GM12878 (cell line): Measurements from ENCODE around the gene SAP25. TPM values are rescaled to one million over a fixed set of nuclear protein-coding genes. Genes with fewer than 3 reads are reported as not detected.
A peak's percentile ranks its signal among the peaks of the same experiment; 100 is the strongest.

ENCODE experiments used
- EP300 ChIP-seq, 2 experiments: fragments of 150-350 bp in 1 of 2; IDR thresholded peaks; 2 replicates each; pipeline ENCODE4 v1.6.1; 2011 to 2012; ENCODE audit warnings: low read depth in 2 of 2, low read length in 2 of 2, borderline replicate concordance in 1 of 2, improper control_type of control experiment in 1 of 2, inconsistent platforms in 1 of 2; ENCODE audit not compliant: control insufficient read depth in 1 of 2
- FOS ChIP-seq: IDR thresholded peaks from 3 replicates; pipeline ENCODE4 v1.6.1; 2011; ENCODE audit warnings: borderline replicate concordance; ENCODE audit not compliant: insufficient read length; ENCODE audit errors: extremely low read depth
- HDAC2 ChIP-seq: fragments of 200-600 bp; sonication (generic); IDR thresholded peaks from 2 replicates; pipeline ENCODE4 v1.6.1; 2017
- HDGF ChIP-seq: fragments of 450-650 bp; IDR thresholded peaks from 2 replicates; pipeline ENCODE4 v1.6.1; 2016; ENCODE audit warnings: antibody characterized with exemption
- KAT2A ChIP-seq: conservative IDR thresholded peaks from 2 replicates; pipeline ENCODE4 v1.6.1; 2011; ENCODE audit warnings: low read depth, low read length; ENCODE audit not compliant: control insufficient read depth
- MTA3 ChIP-seq: IDR thresholded peaks from 2 replicates; pipeline ENCODE4 v1.6.1; 2012; ENCODE audit warnings: low read length, inconsistent platforms, borderline replicate concordance
- NFXL1 ChIP-seq: fragments of 450-650 bp; IDR thresholded peaks from 2 replicates; pipeline ENCODE4 v1.6.1; 2017; ENCODE audit warnings: antibody characterized with exemption, mild to moderate bottlenecking, borderline replicate concordance
- TARDBP ChIP-seq: IDR thresholded peaks from 2 replicates; pipeline ENCODE4 v1.6.1; 2016; ENCODE audit warnings: borderline replicate concordance
- ZSCAN29 ChIP-seq: fragments of 450-650 bp; IDR thresholded peaks from 2 replicates; pipeline ENCODE4 v1.6.1; 2017; ENCODE audit warnings: mild to moderate bottlenecking, moderate library complexity
- polyA plus RNA-seq, 11 experiments: library from polyadenylated mRNA; depleted of rRNA in 4 of 11; unstranded in 6 of 11; stranded (reverse) in 5 of 11; fragments of >200 nt; fragmentation: Nextera tagmentation in 4 of 11; fragmentation: Illumina TruSeq in 1 of 11; extraction: Ambion mirVana in 4 of 11; extraction: Trizol in 1 of 11; gene quantifications; 1 replicate in 1 of 11; 2 replicates in 10 of 11; pipeline versions ENCODE4 v1.2.1 to v1.2.3, GENCODE V29; 2011 to 2016; ENCODE audit warnings: inconsistent platforms in 2 of 11, missing spikeins in 2 of 11, low read depth in 1 of 11
- total RNA-seq, 4 experiments: library from RNA; depleted of rRNA in 3 of 4; stranded (reverse); fragments of >200 nt in 3 of 4; fragmentation: Illumina TruSeq in 1 of 4; extraction: Trizol in 1 of 4; gene quantifications; 2 replicates each; pipeline versions ENCODE4 v1.2.1 to v1.2.3, GENCODE V29; 2013 to 2021
- TF ChIP-seq, protein P1 (sequence below): fragments of 450-650 bp; IDR thresholded peaks from 2 replicates; pipeline ENCODE4 v1.6.1; 2017; ENCODE audit warnings: antibody characterized with exemption, mild to moderate bottlenecking, moderate library complexity

SAP25 gene
- total and polyA plus RNA-seq, 10 of the 15 experiments (the other 5 are each of a cell fraction or from before 2014, with no cell fraction given), result 0.14 to 8.6 (median 1.1) TPM

DNA sequence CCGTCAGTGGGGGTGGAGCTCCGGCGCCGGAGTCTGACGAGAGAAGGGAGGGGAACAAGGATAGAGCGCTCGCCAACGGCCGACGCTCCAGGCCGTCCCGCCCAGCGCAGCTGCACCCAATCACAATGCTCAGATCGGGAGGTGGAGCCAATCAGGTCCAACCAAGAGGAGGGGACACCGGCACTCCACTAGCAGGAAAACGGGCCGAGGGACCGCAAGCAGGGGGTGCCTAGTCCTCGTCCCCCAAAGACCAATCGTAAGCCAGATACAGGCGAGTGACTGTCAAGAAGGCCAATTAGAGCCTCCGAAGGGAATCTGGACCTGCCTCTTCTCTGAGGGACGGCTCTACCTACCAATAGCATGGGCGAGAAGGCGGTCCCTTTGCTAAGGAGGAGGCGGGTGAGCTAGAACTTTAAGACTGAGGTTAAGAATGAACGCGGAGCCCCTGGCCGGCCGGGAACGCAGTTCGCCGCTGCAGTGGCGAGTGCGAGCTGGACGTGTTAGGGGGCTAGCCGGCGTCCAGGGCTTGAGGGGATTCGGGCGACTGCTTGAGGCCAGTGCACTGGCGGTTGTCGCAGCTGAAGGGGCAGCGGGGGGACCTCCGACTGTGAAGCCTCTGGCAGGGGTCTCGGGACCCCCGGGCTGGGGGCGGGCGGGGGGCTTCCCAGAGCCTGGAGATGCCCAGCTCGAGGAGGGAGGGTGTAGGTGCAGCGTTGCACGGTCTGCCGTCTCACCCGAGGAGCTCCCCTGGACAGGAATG lies 12.7 kb upstream of the SAP25 start, which contains the start of gene FBXO24 (continued):
- peak; percentile 98 for TF ChIP-seq HDGF
- no peak for TF ChIP-seq KAT2A
- TF ChIP-seq MTA3, result no peak
- TF ChIP-seq ZSCAN29, result no peak
- TF ChIP-seq NFXL1, result no peak
- TF ChIP-seq, protein P1, sequence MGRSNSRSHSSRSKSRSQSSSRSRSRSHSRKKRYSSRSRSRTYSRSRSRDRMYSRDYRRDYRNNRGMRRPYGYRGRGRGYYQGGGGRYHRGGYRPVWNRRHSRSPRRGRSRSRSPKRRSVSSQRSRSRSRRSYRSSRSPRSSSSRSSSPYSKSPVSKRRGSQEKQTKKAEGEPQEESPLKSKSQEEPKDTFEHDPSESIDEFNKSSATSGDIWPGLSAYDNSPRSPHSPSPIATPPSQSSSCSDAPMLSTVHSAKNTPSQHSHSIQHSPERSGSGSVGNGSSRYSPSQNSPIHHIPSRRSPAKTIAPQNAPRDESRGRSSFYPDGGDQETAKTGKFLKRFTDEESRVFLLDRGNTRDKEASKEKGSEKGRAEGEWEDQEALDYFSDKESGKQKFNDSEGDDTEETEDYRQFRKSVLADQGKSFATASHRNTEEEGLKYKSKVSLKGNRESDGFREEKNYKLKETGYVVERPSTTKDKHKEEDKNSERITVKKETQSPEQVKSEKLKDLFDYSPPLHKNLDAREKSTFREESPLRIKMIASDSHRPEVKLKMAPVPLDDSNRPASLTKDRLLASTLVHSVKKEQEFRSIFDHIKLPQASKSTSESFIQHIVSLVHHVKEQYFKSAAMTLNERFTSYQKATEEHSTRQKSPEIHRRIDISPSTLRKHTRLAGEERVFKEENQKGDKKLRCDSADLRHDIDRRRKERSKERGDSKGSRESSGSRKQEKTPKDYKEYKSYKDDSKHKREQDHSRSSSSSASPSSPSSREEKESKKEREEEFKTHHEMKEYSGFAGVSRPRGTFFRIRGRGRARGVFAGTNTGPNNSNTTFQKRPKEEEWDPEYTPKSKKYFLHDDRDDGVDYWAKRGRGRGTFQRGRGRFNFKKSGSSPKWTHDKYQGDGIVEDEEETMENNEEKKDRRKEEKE, result no peak
- TF ChIP-seq FOS, result peak; percentile 99
- TF ChIP-seq HDAC2, result no peak
- no peak for TF ChIP-seq TARDBP
- TF ChIP-seq EP300 (IDR thresholded peaks at IDR 0.05; ENCODE audit: borderline replicate concordance in 1 of 2, control insufficient read depth in 1 of 2, low read depth in 2 of 2, low read length in 2 of 2), result 0 out of 4 replicates have a peak, but pooled peaks of 1 of the 2 experiments have one; percentile 3
